Pulmonary artery endothelial cell (primary cell): ENCODE data around the gene PIR. TPM values are rescaled to one million over a fixed set of nuclear protein-coding genes. Genes with fewer than 3 reads are reported as not detected.

Source experiments
- DNase-seq: peaks from one replicate; pipeline ENCODE4 v3.0.0-alpha.2; 2011; ENCODE audit warnings: low read depth, low spot score
- total RNA-seq: library from RNA; depleted of rRNA; stranded (reverse); fragments of >200 nt; gene quantifications from 2 replicates; pipeline ENCODE4 v1.2.3, GENCODE V29; 2014

PIR gene
- total RNA-seq, 1 donor from 2014 or later = 127 TPM

GRCh38 chrX:15350329-15350996 is 142.7 kb downstream of the PIR start:
- DNase-seq = no peak

GRCh38 chrX:15349046-15349445 is 144.1 kb downstream of the PIR start:
- peak; percentile 29 for DNase-seq

GRCh38 chrX:15345976-15346375 is 147.2 kb downstream of the PIR start:
- DNase-seq = no peak

GRCh38 chrX:15344106-15344505 is 149.0 kb downstream of the PIR start:
- no peak for DNase-seq

- no peak for DNase-seq
Measured at GRCh38 chrX:15343075-15343476, 150.1 kb downstream of the PIR start.

- no peak for DNase-seq
Measured at GRCh38 chrX:15340867-15341266, 152.3 kb downstream of the PIR start.

GRCh38 chrX:15336023-15336413 is 157.1 kb downstream of the PIR start:
- peak; percentile 5 for DNase-seq

GRCh38 chrX:15335135-15336022 is 157.8 kb downstream of the PIR start, which contains the start of gene PIGA:
Gene PIGA, minus strand, starts transcription at chrX:15335523. Its CDS starts 3,593 bp downstream, at chrX:15331930.
- DNase-seq = peak; percentile 86

Other genes with a start within 250 kb of the PIR start
- 9.2 and 21.0 TPM in 2 replicates for gene ASB9, start 223.2 kb downstream of the PIR start, total RNA-seq
- not detected in 2 replicates for gene ASB11, start 177.7 kb downstream of the PIR start, total RNA-seq
- 10.9 and 13.8 TPM in 2 replicates for gene PIGA, start 157.8 kb downstream of the PIR start, total RNA-seq
- 0.20 and 0.28 TPM in 2 replicates for gene VEGFD, start 108.9 kb downstream of the PIR start, total RNA-seq
- 208 and 209 TPM in 2 replicates for gene BMX, start 7.5 kb upstream of the PIR start, total RNA-seq
- gene ACE2, start 107.6 kb upstream of the PIR start, total RNA-seq = 0.07 TPM in 1 of 2 replicates, not detected in the other
- not detected in 2 replicates for gene CLTRN, start 171.5 kb upstream of the PIR start, total RNA-seq
- 1.3 and 3.5 TPM in 2 replicates for gene CA5B, start 244.9 kb upstream of the PIR start, total RNA-seq